DND-41 (cell line): ENCODE results near the gene THAP2.
"Not testable (repeated sequence)": the region's sequence is repeated elsewhere in the genome, so short reads cannot be mapped to it uniquely, and the experiment has no call there.

ENCODE experiments used
- EZH2 ChIP-seq: IDR thresholded peaks from 3 replicates; pipeline ENCODE4 v1.6.1; 2012; ENCODE audit warnings: borderline replicate concordance, low read depth, mild to moderate bottlenecking, moderate library complexity, low read length, inconsistent platforms; ENCODE audit not compliant: severe bottlenecking
- TF ChIP-seq, protein P1 (sequence below): IDR thresholded peaks from 2 replicates; pipeline ENCODE4 v1.5.1; 2012; ENCODE audit warnings: borderline replicate concordance, low read length, moderate library complexity, mild to moderate bottlenecking; ENCODE audit not compliant: poor library complexity, severe bottlenecking; ENCODE audit errors: extremely low read depth

DNA sequence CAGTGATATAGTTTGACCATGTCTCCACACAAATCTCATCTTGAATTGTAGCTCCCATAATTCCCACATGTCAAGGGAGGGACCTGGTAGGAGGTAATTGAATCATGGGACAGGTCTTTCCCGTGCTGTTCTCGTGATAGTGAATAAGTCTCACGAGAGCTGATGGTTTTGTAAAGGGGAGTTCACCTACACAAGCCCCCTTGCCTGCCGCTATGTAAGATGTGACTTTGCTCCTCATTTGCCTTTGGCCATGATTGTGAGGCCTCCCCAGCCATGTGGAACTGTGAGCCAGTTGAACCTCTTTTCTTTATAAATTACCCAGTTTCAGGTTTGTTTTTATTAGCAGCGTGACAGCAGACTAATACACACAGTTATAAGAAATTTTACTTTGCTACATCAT is 29.6 kb downstream of the THAP2 start:
- TF ChIP-seq, protein P1, sequence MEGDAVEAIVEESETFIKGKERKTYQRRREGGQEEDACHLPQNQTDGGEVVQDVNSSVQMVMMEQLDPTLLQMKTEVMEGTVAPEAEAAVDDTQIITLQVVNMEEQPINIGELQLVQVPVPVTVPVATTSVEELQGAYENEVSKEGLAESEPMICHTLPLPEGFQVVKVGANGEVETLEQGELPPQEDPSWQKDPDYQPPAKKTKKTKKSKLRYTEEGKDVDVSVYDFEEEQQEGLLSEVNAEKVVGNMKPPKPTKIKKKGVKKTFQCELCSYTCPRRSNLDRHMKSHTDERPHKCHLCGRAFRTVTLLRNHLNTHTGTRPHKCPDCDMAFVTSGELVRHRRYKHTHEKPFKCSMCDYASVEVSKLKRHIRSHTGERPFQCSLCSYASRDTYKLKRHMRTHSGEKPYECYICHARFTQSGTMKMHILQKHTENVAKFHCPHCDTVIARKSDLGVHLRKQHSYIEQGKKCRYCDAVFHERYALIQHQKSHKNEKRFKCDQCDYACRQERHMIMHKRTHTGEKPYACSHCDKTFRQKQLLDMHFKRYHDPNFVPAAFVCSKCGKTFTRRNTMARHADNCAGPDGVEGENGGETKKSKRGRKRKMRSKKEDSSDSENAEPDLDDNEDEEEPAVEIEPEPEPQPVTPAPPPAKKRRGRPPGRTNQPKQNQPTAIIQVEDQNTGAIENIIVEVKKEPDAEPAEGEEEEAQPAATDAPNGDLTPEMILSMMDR, result not testable (repeated sequence)
- TF ChIP-seq EZH2, result not testable (repeated sequence)
